HPDE6-E6E7 (cell line): Measurements from ENCODE around the gene COL15A1.
"Not testable (repeated sequence)": the region's sequence is repeated elsewhere in the genome, so short reads cannot be mapped to it uniquely, and the experiment has no call there.

Source experiments
- DNase-seq: peaks from one replicate; pipeline ENCODE4 v3.0.0; 2011; ENCODE audit warnings: missing footprints; ENCODE audit errors: extremely low spot score

Gene COL15A1

DNA sequence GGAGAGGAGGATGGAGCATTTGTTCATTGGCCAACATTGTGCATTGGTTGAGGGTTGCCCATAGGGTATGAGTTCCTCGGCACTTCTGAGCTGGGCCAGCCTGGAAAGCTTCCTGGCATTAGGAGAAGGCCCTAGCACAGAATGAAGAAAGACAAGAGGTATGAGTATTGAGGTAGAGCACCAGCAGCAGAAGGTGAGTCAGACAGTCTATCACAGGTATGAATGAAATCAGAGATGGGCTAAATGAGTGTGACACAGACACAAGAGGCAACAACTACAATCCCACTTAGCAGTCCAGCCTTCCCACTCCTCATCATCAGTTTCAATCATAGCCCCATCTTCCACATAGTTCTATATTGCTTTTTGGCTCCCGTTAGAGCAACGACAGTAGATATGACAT lies 135.8 kb downstream of the COL15A1 start:
- DNase-seq = no peak

DNA sequence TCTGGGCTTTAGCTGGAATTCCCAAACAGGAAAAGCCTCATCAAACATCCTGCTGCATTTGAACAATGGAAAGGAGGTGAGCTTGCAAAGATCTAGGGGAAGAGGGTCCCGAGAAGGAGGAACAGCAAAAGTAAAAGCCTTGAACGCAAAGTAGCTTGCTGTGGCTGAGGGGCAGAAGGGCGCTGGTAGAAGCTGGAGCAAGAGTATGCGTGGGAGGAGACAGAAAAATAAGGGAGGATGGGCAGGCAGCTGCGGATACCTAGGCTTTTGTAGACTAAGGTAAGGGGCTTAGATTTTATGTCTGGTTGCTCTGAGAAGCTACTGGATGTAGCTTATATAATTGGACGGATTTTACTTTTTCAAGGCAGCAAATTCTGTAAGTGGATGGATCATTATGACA lies 139.3 kb downstream of the COL15A1 start:
- DNase-seq = no peak

DNA sequence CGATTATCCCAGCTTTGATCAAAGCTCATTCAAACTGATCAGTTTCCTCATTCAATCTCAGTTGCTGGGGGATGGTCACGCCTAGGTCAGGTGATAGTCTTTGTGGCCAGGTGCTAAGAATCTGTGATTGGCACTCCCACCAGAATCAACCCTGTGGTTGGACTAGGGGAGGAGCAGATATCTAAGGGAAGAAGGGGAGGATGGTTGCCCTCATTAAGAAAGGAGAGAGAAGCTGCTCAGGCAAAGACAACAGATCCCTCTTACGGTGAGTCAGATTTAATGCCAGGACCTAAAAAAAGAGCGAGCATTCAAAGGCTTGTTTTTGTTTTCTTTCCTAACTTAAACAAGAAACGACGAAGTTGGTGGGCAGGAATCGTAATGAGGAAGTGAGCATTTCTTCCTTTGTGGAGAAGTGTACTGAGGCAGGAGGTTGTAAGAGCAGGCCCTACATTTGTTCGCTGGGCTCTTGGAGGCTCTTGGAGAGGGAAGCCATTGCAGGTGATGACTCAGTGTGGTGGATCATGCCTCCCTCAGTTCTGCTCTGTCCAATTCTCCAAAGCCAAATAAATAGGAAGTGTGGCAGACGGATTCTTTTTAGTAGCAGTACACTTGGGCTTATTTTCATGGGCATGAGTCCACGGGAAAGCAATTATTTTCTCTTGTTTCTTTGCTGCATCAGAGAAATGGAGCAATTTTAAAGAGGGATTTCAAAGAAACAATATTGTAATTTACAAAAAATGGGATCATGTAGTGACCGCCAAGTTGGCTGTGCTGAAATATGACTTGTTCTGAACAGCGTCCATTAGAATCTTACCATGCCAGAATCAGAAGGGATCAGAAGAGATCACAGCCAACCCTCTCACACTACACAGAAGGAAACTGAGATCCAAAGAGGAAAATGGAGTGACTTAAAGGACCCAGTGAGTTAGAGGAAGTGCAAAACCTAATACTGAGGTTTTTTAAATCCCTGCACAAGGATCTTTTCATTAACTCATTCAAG lies 142.5 kb downstream of the COL15A1 start:
- DNase-seq = no peak

DNA sequence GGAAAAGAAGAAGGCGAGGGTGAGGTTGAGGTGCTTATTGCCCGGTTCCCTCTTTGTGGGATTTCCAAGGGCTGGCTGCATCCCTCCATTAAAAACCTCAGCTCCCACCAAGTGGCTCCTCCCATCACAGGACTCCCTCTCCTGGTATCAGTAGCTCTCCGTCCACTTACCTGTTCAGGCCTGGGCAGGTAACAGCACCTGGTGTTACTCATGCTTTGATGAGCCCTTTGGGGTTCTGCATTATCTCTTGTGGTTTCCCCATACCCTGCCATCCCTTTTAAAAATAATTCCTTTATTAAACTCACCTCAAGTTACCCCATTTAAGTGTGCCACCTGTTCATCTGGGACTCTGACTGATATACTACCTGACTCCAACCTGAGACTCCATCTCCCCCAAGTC lies 143.8 kb downstream of the COL15A1 start:
- DNase-seq = no peak

DNA sequence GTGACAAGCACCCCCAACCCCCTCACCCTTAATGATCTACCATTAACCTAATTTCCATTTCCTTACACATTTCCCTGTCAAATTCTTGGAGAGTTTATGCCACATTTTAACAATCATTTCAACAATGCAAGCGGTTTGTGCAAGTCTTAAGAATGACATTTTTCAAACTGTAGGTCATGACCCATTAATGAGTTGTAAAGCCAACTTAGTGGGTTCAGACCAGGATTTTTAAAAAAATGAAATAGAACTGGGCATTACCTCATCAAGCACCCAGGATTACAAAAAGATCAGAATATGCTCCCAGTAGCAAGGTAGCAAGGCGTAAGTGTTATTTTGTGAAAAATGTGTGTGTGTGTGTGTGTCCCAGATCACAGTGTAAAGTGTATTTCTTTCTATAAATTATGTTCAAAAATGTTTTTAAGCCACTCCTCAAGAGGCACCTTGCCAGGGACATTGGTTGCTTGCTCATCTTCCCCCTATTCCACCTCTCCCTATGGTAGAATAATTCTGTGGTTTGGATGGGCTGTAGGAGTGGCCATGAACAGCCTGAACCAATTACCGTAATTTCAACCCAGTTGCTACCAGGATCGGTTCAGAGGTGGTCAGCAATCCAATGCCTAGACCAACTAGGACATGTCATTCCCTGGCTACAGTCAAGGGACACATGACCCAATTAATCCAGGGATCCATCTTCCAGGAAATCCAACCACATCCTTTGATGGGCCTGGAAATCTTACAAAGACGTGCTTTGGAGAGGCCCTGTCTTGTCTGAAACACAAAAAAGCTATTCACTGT lies 146.8 kb downstream of the COL15A1 start:
- no peak for DNase-seq

DNA sequence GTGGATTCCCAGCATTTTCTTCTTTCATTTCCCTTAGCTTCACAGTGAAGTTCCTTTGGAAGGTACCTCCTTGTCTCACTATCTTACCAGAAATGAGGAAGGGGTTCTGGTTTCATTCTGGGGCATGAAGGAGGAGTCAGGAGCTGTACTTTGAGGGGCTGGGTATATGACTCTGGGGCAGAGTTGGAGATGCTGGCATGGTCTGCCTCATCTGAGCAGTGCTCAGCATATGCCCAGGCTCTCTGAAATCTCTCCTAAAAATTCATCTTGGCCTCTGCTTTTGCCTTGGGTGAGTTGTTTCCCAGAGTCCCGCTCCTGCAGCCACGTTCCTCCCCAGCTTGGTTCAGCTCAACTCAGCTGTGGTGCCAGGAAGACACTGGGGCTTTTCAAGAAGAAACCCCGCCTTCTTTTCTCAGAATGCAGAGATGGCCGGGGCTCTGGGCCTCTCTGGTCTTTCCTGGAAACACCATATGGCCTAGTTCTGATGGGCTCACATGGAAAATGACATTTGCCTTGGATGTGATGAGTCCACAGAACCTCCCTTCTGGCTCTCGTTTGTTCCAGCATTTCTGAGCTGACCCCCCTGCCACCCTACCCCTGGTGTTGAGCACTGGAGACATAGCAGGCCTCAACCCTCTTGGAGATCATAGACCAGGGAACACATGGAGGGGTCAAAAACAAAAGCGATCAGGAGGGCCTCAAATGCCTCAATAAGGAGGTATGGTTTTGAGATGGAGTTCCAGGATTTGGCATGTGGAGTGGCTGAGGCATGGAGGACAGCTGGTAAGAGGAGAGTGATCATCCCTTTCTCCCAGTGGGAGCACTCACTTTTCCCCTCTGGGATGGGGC lies 149.2 kb downstream of the COL15A1 start:
- no peak for DNase-seq

DNA sequence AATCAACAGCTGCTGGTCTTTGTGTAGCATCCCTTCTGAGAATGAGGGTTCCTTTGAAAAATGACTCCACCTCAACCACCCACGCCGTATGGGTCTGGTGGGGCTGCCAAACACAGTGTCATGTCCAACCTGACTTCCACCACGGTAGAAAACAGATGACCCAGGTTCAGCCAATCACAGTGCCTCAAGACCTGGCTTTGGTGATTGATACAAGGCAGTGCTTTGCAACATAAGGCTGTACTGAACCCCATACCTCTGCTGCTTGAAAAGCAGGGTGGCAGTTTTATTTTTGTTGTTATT lies 149.7 kb downstream of the COL15A1 start:
- DNase-seq = no peak

DNA sequence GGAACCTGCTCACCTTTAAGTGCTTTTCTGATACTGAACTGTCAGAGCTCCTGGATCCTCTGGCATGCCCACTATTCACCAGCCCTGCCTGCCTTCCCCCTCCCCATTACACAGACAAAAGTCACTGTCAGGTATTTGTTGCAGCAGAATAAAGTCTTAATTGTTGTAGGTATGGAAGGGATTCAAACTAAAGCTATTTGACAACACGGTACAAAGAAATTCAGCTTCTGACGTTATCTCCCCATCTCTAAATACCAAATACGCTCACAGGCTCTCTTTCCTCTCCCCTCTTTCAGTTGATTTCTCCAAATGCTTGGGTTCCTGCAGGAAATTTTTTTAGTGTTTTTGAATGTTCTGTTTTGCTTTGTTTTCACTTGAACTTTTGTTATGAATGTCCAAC lies 151.9 kb downstream of the COL15A1 start:
- no peak for DNase-seq

DNA sequence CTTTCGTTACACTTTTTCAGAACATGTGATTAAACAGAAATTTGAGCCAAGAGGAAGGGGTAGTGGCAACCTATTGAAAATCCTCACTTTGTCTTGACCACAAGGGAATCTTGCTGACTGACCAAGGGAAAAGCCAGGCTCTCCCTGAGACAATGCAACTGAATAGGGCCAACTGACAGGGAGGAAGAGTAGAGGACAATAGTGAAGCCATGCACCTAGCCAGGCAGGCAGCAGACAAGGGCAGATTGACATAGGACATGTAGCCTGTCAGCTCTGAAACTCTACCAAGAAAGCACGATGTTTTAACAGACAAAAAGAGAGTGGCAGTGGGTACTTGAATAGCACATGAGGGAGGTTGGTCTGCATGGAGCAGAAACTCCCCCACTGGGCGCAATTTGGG lies 152.7 kb downstream of the COL15A1 start:
- no peak for DNase-seq

DNA sequence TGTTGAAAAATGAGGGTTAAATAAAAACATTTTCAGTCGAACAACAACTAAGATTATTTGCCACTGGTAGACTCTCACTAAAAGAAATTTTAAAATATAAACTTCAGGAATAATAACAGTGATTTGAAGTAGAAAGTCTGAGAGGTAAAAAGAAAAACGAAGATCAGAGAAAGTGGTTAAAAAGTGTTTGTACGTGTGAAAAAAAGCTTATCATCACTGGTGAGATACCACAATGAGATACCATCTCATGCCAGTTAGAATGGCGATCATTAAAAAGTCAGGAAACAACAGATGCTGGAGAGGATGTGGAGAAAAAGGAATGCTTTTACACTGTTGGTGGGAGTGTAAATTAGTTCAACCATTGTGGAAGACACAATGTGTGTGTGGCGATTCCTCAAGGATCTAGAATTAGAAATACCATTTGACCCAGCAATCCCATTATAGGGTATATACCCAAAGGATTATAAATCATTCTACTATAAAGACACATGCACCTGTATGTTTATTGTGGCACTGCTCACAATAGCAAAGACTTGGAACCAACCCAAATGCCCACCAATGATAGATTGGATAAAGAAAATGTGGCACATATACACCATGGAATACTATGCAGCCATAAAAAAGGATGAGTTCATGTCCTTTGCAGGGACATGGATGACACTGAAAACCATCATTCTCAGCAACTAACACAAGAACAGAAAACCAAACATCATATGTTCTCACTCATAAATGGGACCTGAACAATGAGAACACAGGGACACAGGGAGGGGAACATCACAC lies 156.3 kb downstream of the COL15A1 start:
- not testable (repeated sequence) for DNase-seq

DNA sequence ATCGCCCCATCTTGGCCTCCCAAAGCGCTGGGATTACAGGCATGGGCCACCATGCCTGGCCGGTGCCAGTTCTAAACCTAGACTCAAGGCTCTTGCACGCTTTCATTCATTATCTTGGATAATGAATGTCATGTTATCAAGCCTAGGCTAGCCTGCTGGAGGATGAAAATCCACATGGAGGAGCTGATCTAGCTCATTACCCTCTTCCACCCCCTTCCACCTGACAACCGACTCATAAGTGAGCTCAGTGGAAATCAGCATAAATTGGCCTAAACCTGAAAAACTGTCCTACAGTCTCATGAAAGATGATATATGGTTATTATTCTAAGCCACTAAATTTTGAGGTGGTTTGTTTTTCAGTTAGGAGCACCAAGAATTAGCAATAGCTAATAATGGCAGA lies 157.6 kb downstream of the COL15A1 start:
- no peak for DNase-seq

DNA sequence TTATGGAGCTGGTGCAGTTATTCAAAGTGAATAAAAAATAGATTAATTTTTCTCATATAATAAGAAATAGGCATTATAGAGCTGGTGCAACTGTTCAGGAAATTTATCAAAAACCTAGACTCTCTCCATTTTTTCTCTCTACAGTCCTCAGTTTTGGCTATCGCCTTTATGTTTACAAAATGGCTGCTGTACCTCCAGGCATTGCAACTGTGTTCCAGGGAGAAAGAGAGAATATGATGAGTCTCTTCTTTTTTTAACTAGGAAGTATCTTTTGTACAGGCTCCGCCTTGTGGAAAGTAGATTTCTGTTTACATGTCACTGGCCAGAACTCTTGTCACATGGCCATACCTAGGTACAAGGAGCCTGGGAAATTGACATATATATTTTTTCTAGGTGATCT lies 158.1 kb downstream of the COL15A1 start:
- DNase-seq = no peak

DNA sequence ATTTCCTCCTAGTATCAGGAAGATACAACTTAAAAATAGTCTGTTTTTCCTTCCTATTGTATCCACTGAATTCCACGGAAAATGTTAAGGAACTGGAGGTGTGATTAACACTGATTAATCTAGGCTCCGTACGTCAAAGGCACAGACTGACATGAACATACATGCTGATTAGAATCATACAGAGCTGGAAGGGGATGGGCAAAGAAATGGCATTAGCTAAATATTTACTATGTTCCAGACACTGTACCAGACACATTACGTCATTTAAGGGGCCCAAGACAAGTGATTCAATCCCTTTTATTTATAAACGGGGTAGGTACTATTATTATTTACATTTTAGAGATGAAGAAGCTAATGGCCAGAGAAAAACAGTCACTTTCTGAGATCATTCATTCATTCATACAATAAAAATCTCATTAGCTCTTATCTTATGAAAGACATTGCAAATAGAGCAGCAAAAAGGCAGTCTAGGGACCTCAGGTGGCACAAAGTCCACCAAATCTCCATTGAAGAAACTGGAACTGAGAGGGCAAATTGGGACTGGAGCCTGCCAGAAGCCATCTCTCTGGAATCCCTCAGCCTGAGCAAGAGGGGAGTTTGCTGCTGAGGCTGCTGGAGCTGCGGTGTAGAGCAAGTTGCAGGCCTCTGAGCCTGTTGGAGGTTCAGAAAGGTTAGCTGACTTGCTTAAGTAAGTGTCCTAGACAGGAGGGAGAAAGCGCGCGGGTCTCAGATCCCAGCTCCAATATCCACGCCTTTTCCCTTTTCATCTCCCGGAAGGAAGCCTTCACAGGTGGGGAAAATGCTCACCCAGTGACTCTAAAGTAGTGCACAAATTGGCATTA lies 159.6 kb downstream of the COL15A1 start:
- DNase-seq = peak; percentile 40

DNA sequence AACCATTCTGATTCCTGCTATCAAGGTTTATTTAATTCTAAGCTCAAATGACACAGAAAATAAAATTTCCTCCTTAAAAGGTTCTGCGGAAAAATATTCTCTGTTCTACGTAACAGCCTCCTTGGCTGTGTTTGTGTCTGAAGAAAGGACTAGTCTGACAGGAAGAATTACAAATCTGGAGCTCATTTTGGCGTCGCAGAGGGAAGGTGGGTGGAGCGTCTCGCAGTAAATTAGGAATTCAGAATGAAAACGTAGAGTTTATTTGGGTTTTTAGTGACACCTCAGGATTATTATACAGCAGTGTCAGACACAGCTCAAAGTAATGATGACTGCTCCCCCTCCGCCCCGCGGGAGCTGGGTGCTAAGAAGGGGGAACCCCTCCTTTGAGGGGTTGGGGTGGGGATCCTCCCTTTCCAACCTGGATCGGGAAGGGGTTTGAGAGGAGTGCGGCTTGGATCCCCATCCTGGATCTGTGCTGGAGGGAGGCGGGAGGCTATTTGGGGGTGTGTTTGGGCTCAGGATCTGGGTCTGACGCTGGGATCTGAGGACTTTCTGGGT lies 160.3 kb downstream of the COL15A1 start:
- DNase-seq = no peak

DNA sequence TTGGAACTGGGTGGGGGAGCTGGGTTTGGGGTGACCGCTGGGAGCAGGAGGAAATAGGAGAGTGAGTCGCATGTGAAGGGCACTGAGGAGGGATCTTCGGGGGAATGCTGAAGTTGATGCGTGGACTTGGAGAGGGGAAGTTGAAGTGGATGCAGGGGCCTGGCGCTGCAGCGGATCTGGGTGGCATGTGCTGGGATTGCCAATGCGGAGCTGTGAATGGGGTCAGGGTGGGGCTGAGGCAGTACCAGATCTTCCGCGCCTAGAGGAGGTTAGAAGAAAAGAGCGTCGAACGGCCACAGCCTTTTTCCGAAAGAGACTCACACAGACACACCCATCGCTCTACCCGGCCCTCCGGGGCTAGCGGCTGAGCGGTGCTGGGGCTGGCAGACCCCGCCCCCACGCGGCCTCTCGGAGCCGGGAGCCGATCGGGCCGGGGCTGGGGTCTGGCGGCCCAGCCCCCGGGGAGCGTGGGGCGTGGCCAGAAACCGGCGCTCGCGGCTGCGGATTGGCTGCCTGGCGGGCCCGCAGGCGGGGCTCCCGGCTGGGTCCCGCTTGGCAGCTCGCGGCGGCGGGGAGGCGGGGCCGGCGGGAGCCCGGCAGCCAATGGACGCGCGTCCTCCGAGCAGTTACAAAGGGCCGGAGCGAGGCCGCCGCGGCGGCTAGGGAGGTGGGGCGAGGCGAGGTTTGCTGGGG lies 160.9 kb downstream of the COL15A1 start, which contains the start of gene TGFBR1:
TSS of gene TGFBR1 (plus strand) at position 655 of the 693 bp plus-strand sequence. CDS start 93 bp downstream, outside the sequence.
- peak; percentile 92 for DNase-seq

DNA sequence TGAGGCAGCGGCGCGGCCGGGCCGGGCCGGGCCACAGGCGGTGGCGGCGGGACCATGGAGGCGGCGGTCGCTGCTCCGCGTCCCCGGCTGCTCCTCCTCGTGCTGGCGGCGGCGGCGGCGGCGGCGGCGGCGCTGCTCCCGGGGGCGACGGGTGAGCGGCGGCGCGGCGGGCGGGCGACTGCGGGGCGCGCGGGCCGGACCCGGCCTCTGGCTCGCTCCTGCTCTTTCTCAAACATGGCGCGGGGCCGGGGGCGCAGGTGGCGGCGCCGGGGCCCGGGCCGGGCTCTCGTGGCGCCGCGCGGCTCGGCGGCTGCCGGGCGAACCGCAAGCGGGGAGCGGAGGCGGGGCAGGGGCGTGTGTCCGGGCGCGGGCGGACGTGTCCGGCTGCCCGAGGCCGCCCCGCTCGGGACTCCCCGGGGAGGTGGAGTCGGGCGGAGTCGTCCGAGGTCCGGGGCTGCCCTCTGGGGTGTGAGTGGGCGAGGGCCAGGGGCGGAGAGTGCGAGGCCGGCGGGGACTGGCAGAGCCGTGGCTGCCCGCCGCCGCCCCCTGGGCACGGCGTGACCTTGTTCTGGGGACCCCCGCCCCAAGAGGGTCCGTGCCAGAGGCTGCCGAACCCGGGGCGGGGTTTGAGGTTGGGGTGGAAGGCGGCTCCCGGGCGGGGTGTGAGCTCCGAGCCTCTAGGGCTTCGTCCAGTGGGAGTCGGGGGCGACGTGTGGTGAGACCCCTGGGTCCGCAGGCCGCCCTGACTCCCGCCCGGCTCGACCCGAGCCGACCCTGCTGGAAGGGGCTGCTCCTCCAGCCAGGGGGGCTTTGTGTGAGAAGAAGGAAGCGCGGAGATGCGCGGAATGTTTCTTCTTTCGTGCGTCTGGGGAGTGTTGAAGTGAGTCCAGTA lies 161.7 kb downstream of the COL15A1 start:
- peak; percentile 81 for DNase-seq

DNA sequence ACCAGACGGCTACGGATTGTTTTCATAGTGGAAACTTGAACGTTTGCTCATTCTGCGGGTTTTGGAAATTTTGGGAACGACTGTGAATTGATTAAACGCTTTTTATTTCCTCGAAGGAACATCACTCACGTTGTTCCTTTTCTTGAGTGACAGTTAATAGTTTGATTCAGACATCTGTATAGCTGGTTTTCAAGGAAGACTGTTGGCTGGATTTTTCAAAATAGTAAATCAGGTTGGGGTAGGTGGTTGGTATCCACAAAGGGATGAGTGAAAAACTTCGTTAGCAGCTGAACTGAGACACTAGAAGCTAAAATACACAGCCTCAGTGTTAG lies 162.3 kb downstream of the COL15A1 start:
- DNase-seq = no peak

DNA sequence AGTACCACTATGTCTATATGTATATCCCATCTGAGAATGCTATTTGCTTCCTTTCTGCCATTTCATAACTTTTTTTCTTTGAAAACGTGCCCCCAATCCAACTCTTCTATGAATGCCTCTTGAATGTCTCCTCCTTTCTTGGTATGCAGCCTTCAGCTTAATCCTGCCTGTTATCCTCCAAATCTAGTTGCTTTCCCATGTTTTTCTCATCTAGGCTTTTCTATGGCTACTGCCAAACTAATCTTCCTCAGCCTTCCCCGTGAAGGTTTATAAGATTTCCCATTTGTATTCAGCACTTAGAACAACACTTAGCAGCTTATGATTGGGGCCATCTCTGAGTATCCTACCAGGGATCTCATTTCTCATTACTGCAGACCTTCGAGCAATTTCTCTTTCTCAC lies 163.7 kb downstream of the COL15A1 start:
- no peak for DNase-seq
